Right atrium auricular region (tissue), 2 donors: ENCODE measurements around the gene SLC3A2. TPM values are rescaled to one million over a fixed set of nuclear protein-coding genes. Genes with fewer than 3 reads are reported as not detected.

ENCODE experiments used
- DNase-seq: peaks from one replicate; pipeline ENCODE4 v3.0.0-alpha.2; 2019; ENCODE audit warnings: low spot score
- H3K27ac ChIP-seq, 2 donors: fragments of 200-600 bp; sonication (generic); 1 replicate in 1 of 2; 2 replicates in 1 of 2; pipeline ENCODE4 v1.5.1; 2016 to 2019
- H3K27me3 ChIP-seq, 2 donors: fragments of 200-600 bp; sonication (generic); one replicate each; pipeline versions ENCODE4 v1.5.1 to v1.6.0; 2017 to 2019
- H3K36me3 ChIP-seq: fragments of 200-600 bp; sonication (generic); one replicate; pipeline ENCODE4 v1.5.1; 2016
- H3K4me1 ChIP-seq, 2 donors: fragments of 200-600 bp; sonication (generic); one replicate each; pipeline versions ENCODE4 v1.5.1 to v1.6.0; 2017 to 2019
- H3K4me3 ChIP-seq, 2 donors: fragments of 200-600 bp; sonication (generic); 1 replicate in 1 of 2; 2 replicates in 1 of 2; pipeline ENCODE4 v1.5.1; 2017 to 2019; ENCODE audit warnings: mild to moderate bottlenecking in 1 of 2, moderate library complexity in 1 of 2
- H3K9me3 ChIP-seq, 2 donors: fragments of 200-600 bp; sonication (generic); one replicate each; pipeline ENCODE4 v1.5.1; 2019
- total RNA-seq, 2 donors: library from RNA; depleted of rRNA; stranded (reverse); fragments of >200 nt; gene quantifications; one replicate each; pipeline ENCODE4 v1.1.0, GENCODE V29; 2016
- TF ChIP-seq, protein P1 (sequence below), 2 donors: fragments of 200-600 bp; sonication (generic); IDR thresholded peaks; one replicate each; pipeline ENCODE4 v1.5.1; 2019; ENCODE audit warnings: antibody characterized with exemption in 2 of 2

The SLC3A2 gene
- total RNA-seq, 2 donors from 2014 or later, result 27.7 to 64.9 TPM

DNA sequence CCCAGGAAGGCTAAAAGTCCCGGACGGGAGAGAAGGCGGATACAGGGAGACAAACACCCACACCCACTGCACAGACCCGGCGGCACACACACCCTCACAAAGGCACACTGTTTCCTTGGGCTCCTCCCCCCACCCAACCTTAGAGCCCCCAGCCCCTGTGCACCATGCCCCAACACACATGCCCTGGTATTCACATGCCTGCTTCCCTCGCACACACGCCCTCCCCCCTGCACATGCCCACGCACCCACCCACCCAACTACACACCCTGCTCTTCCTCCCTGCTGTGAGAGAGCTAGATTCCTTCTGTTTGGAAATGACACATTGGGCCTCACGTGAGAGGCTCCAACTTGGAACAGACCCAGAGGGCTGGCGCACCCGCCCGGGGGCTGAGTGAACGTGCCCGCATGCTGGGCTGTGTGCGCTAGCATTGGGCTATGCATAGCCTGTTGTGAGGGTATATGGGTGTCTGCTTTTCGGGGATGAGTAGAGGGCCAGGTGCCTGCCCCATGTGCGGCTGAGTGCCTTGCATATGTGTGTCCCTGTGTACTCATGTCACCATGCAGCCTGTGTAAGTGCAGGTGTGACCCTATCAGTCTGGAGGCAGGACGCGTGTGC is 41.0 kb downstream of the SLC3A2 start:
- Histone ChIP-seq H3K27me3 (peaks cover 7 to 17% of the 10 kb centered on the region in 2 donors), H3K4me3 (peak overlapping the region in 1 of 2 donors; percentile 6), H3K9me3 (no peaks in the 10 kb centered on the region), H3K4me1 (peaks cover 0 to 38% of the 10 kb centered on the region in 2 donors), H3K27ac (no peak overlapping the region), H3K36me3 (no peaks in the 10 kb centered on the region)
- TF ChIP-seq, protein P1, sequence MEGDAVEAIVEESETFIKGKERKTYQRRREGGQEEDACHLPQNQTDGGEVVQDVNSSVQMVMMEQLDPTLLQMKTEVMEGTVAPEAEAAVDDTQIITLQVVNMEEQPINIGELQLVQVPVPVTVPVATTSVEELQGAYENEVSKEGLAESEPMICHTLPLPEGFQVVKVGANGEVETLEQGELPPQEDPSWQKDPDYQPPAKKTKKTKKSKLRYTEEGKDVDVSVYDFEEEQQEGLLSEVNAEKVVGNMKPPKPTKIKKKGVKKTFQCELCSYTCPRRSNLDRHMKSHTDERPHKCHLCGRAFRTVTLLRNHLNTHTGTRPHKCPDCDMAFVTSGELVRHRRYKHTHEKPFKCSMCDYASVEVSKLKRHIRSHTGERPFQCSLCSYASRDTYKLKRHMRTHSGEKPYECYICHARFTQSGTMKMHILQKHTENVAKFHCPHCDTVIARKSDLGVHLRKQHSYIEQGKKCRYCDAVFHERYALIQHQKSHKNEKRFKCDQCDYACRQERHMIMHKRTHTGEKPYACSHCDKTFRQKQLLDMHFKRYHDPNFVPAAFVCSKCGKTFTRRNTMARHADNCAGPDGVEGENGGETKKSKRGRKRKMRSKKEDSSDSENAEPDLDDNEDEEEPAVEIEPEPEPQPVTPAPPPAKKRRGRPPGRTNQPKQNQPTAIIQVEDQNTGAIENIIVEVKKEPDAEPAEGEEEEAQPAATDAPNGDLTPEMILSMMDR (IDR thresholded peaks at IDR 0.05), result no peak
- no peak for DNase-seq

DNA sequence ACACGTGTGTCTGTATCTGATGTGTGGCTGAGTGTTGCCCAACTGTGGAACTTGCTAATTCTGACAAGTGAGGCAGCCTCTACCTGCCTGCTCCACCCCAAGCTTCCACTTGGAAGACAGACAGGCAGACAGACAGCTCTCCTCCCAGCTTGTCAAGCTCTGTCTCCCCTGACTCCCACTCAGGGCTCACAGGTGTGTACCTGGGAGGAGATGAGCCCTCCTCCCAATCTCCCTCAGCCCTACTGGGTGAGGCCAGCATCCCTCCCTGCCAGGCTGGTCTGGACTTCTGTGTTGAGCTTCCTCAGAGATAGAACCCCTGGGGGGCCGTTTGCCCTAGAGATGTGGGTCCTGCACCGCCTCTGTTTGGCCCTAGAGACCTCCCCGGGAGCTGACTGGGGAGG is 41.5 kb downstream of the SLC3A2 start:
- Histone ChIP-seq H3K4me3 (no peak overlapping the region), H3K9me3 (no peaks in the 10 kb centered on the region), H3K27me3 (peaks cover 7 to 21% of the 10 kb centered on the region in 2 donors), H3K4me1 (peaks cover 0 to 43% of the 10 kb centered on the region in 2 donors), H3K27ac (no peak overlapping the region), H3K36me3 (no peaks in the 10 kb centered on the region)
- DNase-seq, result no peak
- TF ChIP-seq, protein P1 (IDR thresholded peaks at IDR 0.05), result no peak

DNA sequence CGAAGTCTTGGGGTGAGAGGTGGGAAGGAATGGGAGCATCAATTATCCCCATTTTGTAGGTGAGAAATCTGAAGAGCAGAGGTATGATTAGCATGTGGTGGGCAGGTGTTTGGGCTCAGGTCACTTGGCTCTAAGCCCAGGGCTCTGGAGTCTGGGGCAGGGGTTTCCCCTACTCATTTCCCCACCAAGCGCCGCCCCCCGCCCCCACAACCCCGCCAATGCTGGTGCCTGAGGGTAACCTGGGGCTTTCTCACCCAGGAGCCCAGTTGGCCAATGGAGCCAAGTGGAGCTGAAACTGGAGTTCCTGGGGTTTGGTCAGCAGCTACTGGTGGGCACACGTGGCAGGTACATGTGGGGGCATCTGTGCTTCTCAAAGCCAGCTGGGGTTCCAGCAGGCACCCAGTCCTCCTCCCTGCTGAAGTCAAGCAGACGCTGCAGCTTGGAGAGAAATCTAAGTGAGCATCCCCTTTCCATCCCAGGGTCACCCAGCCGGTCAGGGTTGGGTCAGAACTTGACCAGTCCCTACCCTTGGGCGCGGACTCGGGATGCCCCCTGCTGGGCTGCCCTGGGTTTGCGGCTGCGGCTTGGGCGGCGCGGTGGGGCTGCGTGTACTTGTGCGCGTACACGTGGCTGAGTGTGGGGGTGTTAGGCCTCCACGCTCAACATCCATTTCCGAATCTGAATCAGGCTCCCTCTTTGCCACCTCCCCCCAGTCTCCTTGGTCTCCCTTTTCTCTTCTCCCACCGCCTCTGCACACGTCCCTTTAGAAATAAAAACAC is 42.1 kb downstream of the SLC3A2 start:
- Histone ChIP-seq H3K4me1 (peaks cover 0 to 44% of the 10 kb centered on the region in 2 donors), H3K36me3 (no peaks in the 10 kb centered on the region), H3K9me3 (no peaks in the 10 kb centered on the region), H3K27ac (no peak overlapping the region), H3K4me3 (peak overlapping the region in 1 of 2 donors; percentile 31), H3K27me3 (peaks cover 7 to 21% of the 10 kb centered on the region in 2 donors)
- TF ChIP-seq, protein P1 (IDR thresholded peaks at IDR 0.05), result no peak
- DNase-seq, result no peak

DNA sequence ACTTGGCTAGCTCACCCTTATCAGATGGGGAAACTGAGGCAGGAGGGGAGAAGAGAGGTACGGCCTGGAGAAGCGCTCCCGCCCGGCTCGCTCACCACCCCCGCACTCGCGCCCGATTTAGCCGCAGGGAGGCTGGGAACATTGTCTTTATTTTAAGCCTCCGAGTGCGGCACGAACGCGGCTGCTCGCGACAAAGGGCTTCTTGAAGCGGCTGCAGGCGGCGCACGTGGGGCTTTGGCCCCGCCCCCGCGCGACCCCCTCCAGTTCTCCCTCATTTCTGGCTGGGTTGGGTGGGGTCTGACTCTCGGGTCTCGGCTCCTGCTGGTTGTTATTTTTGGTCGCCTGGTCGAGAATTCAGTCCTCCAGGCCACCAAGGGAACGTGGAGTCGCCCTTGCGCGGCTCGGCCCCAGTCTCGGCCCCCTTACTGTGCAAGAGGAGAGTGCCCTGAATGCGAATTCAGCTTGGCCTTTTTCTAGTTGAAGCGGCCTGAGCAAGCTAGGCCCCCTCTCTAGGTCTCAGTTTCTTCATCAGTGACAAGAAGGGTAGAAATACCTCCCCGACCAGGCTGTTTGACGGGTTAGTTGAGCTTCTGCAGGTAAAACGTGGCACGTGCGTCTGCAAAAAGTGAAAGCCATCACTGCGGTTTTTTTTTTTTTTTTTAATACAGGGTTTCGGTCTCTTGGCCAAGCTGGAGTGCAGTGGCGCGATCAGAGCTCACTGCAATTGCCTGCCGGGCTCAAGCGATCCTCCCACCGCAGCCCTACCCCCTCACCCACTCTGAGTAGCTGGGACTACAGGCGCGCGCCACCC is 43.1 kb downstream of the SLC3A2 start:
- peaks cover 7 to 21% of the 10 kb centered on the region in 2 donors for H3K27me3 ChIP-seq
- no peak overlapping the region for H3K27ac ChIP-seq
- no peaks in the 10 kb centered on the region for H3K9me3 ChIP-seq
- H3K36me3 ChIP-seq, result no peaks in the 10 kb centered on the region
- TF ChIP-seq, protein P1 (IDR thresholded peaks at IDR 0.05), result no peak
- H3K4me3 ChIP-seq, result peak overlapping the region in 1 of 2 donors; percentile 31
- peaks cover 0 to 44% of the 10 kb centered on the region in 2 donors for H3K4me1 ChIP-seq
- DNase-seq, result no peak

DNA sequence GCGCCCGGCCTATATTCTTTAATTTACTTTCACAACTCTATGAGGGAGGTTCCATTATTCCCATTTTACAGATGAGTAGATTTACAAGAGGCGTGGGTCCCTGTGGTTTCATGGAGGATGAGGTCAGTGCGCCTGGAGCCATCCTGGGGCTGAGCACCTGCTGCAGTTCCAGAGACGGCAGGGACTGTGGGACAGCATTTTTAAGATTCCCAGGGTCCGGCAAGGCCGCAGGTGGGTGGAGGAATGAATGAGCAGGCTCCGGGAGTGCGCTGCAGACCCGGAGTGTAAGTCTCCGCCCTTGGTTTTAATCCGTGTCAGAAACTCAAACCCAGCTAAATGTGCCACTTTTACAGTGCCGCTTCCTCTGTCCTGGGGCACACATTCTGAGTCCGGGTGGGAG is 44.6 kb downstream of the SLC3A2 start:
- peaks cover 0 to 44% of the 10 kb centered on the region in 2 donors for H3K4me1 ChIP-seq
- H3K36me3 ChIP-seq, result no peaks in the 10 kb centered on the region
- H3K27me3 ChIP-seq, result peaks cover 7 to 21% of the 10 kb centered on the region in 2 donors
- peak overlapping the region in 1 of 2 donors; percentile 47 for H3K4me3 ChIP-seq
- TF ChIP-seq, protein P1 (IDR thresholded peaks at IDR 0.05), result no peak
- H3K9me3 ChIP-seq, result no peaks in the 10 kb centered on the region
- no peak for DNase-seq
- H3K27ac ChIP-seq, result no peak overlapping the region
